ENCODE measurements around the gene TUBA4A. TPM values are rescaled to one million over a fixed set of nuclear protein-coding genes. Genes with fewer than 3 reads are reported as not detected.

The TUBA4A gene
- total and polyA plus RNA-seq, 2 of the 8 experiments (the other 6 are each of a cell fraction or from before 2014, with no cell fraction given) = 67.3 to 172 TPM

- FAIRE-seq (no peak), DNase-seq (ENCODE audit: low read depth in 1 of 2, low spot score in 2 of 2) (no peak)
- 88% methylated on average over 2 of the region's 2 CpGs; no CpG with 5 or more reads in 1 of the 2 experiments for WGBS, 2 experiments (ENCODE audit: extremely low coverage in 1 of 2, insufficient coverage in 1 of 2, insufficient read length in 1 of 2, insufficient replicate concordance in 2 of 2, low coverage in 1 of 2, low lambda C conversion rate in 2 of 2, missing lambda C conversion rate in 1 of 2)
- H3K4me2 ChIP-seq (ENCODE audit: insufficient read depth in 1 of 2, low read depth in 2 of 2, low read length in 2 of 2) = no peak overlapping the region
- H2AK5ac ChIP-seq (ENCODE audit: low read depth, low read length) = no peak overlapping the region
- H4K8ac ChIP-seq (ENCODE audit: extremely low read depth, insufficient read depth, low read length) = no peak overlapping the region
- no peak overlapping the region for H4K5ac ChIP-seq (ENCODE audit: insufficient read length, low read depth, low read length)
- H3K9me3 ChIP-seq (ENCODE audit: insufficient read depth in 2 of 2, low read depth in 1 of 2, low read length in 1 of 2) = no peaks in the 10 kb centered on the region
- H2BK12ac ChIP-seq (ENCODE audit: low read depth, low read length) = no peak overlapping the region
- no peaks in the 10 kb centered on the region for H3K79me1 ChIP-seq (ENCODE audit: low read depth, low read length)
- no peak overlapping the region for H3K9ac ChIP-seq (replicated peaks in 1 of 4; ENCODE audit: extremely low read depth in 1 of 4, low read depth in 3 of 4, low read length in 3 of 4)
- no peak overlapping the region for H3K4me3 ChIP-seq (ENCODE audit: extremely low read depth in 1 of 4, insufficient read depth in 2 of 4, low read depth in 3 of 4, low read length in 4 of 4)
- no peak overlapping the region for H2BK5ac ChIP-seq (ENCODE audit: low read depth, low read length)
- H3K18ac ChIP-seq (ENCODE audit: extremely low read depth, low read length) = no peak overlapping the region
- H2BK15ac ChIP-seq (ENCODE audit: low read length) = no peak overlapping the region
- no peak overlapping the region for H4K91ac ChIP-seq (replicated peaks; ENCODE audit: insufficient read length, low read length)
- no peaks in the 10 kb centered on the region for H3K23me2 ChIP-seq (ENCODE audit: low read depth, low read length)
- POLR2A ChIA-PET (ENCODE audit: partially characterized antibody) = no interaction called here
- H3K27me3 ChIP-seq (replicated peaks in 1 of 4; ENCODE audit: control insufficient read depth in 3 of 4, extremely low read depth in 1 of 4, insufficient read depth in 3 of 4, low read length in 3 of 4) = peaks cover 0 to 3% (median 0%) of the 10 kb centered on the region in 4 experiments; a peak in 2 of 7 replicates
- H3K27ac ChIP-seq (ENCODE audit: low read depth, low read length) = no peak overlapping the region
- no peak overlapping the region for H3K4ac ChIP-seq (replicated peaks; ENCODE audit: insufficient read length, low read depth, low read length)
- H2BK120ac ChIP-seq (replicated peaks; ENCODE audit: low read depth, low read length) = no peak overlapping the region
- H3K23ac ChIP-seq (ENCODE audit: insufficient read length) = no peak overlapping the region
- H2AFZ ChIP-seq (ENCODE audit: low read length) = no peak overlapping the region
- H3K56ac ChIP-seq (replicated peaks; ENCODE audit: insufficient read length, low read depth, low read length) = no peak overlapping the region
- H2BK20ac ChIP-seq (ENCODE audit: low read length) = no peak overlapping the region
- H3K36me3 ChIP-seq (ENCODE audit: control insufficient read depth in 2 of 4, insufficient read depth in 4 of 4, low read length in 3 of 4) = no peaks in the 10 kb centered on the region
- CTCF ChIA-PET (ENCODE audit: partially characterized antibody) = interaction anchor here (0.6 to 1.8 kb wide), 4 partner anchors 10 to 87 kb away, joined by 3 to 8 read pairs (median 4); no protein-coding TSS in a partner anchor
- H3K14ac ChIP-seq (ENCODE audit: insufficient read length) = no peak overlapping the region
- no peaks in the 10 kb centered on the region for H4K20me1 ChIP-seq (replicated peaks in 1 of 2; ENCODE audit: control insufficient read depth in 1 of 2, insufficient read depth in 2 of 2, low read length in 2 of 2)
- no peaks in the 10 kb centered on the region for H3K79me2 ChIP-seq (ENCODE audit: control insufficient read depth in 1 of 2, insufficient read depth in 2 of 2, low read length in 2 of 2)
- peaks cover 0 to 3% (median 0%) of the 10 kb centered on the region in 4 experiments; a peak in 2 of 7 replicates for H3K4me1 ChIP-seq (replicated peaks in 1 of 4; ENCODE audit: control insufficient read depth in 3 of 4, insufficient read depth in 4 of 4, low read length in 3 of 4)
- TF ChIP-seq CHD2 (IDR thresholded peaks at IDR 0.05; ENCODE audit: low read length) (no peak), JUND (IDR thresholded peaks at IDR 0.05; ENCODE audit: low read length) (no peak), EGR1 (IDR thresholded peaks at IDR 0.05; ENCODE audit: borderline replicate concordance, low read depth, low read length) (no peak), SIN3A (conservative IDR thresholded peaks at IDR 0.05 in 1 of 2, IDR thresholded peaks at IDR 0.05 in 1 of 2; ENCODE audit: low read depth in 1 of 2, low read length in 2 of 2) (no peak), POU5F1 (IDR thresholded peaks at IDR 0.05; ENCODE audit: low read depth, low read length) (no peak), KDM1A (IDR thresholded peaks at IDR 0.05; ENCODE audit: borderline replicate concordance, low read length) (no peak), TAF1 (IDR thresholded peaks at IDR 0.05; ENCODE audit: low read depth, low read length) (no peak), KDM5A (IDR thresholded peaks at IDR 0.05; ENCODE audit: low read length) (no peak), BCL11A (IDR thresholded peaks at IDR 0.05; ENCODE audit: low read depth in 2 of 2, low read length in 2 of 2) (no peak), SP2 (IDR thresholded peaks at IDR 0.05; ENCODE audit: low read length) (no peak), CREB1 (IDR thresholded peaks at IDR 0.05) (no peak), RAD21 (IDR thresholded peaks at IDR 0.05 in 1 of 2, conservative IDR thresholded peaks at IDR 0.05 in 1 of 2; ENCODE audit: low read depth in 2 of 2, low read length in 2 of 2) (no peak), ZNF274 (IDR thresholded peaks at IDR 0.05; ENCODE audit: borderline replicate concordance, extremely low read depth, low read length) (no peak)
- TF ChIP-seq, protein P1, sequence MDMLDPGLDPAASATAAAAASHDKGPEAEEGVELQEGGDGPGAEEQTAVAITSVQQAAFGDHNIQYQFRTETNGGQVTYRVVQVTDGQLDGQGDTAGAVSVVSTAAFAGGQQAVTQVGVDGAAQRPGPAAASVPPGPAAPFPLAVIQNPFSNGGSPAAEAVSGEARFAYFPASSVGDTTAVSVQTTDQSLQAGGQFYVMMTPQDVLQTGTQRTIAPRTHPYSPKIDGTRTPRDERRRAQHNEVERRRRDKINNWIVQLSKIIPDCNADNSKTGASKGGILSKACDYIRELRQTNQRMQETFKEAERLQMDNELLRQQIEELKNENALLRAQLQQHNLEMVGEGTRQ (IDR thresholded peaks at IDR 0.05; ENCODE audit: low read length) = no peak
Measured at GRCh38 chr2:219271021-219271420, 17.3 kb upstream of the TUBA4A start.

Measured in H1 (cell line).